ENCODE results near the gene ARFIP1.
"Not testable (repeated sequence)": the region's sequence is repeated elsewhere in the genome, so short reads cannot be mapped to it uniquely, and the experiment has no call there.

Gene ARFIP1

DNA sequence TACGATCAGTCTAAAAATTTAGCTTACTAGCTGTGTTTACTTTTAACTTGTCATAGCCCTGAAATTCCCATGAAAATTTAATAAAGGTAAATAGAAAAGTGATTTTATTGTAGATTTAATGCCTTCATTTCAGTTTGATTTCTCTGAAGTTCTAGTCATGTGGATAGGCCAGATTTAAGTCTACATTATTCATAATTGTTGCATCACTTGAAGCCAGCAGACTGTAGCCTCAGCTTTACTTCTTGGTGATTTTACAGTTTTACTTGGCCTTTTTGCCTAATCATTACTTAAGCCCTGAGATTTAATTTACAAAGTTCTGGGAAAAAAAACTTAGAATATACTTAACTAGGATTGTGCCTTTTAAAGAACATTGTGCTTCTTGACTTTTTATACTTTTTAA lies 82.9 kb downstream of the ARFIP1 start:
- Histone ChIP-seq H4K91ac (ENCODE audit: low read depth, low read length, poor library complexity) (no peak overlapping the region), H3K79me1 (ENCODE audit: low read depth, low read length) (peaks cover 1% of the 10 kb centered on the region), H3K23ac (ENCODE audit: low read depth, low read length, poor library complexity) (no peak overlapping the region), H3K36me3 (replicated peaks in 1 of 2; ENCODE audit: control insufficient read depth in 2 of 2, insufficient read depth in 2 of 2, low read length in 2 of 2) (peaks cover 0 to 17% of the 10 kb centered on the region in 2 donors), H3K27me3 (ENCODE audit: control insufficient read depth in 3 of 3, insufficient read depth in 3 of 3, low read depth in 1 of 3, low read length in 3 of 3) (no peaks in the 10 kb centered on the region), H3K27ac (replicated peaks; ENCODE audit: low read length) (no peak overlapping the region), H2BK120ac (ENCODE audit: low read depth, low read length) (no peak overlapping the region), H3K4me3 (ENCODE audit: low read length in 2 of 2) (no peak overlapping the region), H3K4me2 (ENCODE audit: insufficient read depth, low read length, poor library complexity, severe bottlenecking) (no peak overlapping the region), H3K4ac (ENCODE audit: low read length) (no peak overlapping the region), H4K8ac (ENCODE audit: low read depth, low read length) (no peak overlapping the region), H3K4me1 (ENCODE audit: control insufficient read depth in 2 of 2, insufficient read depth in 1 of 2, low read depth in 1 of 2, low read length in 2 of 2) (no peaks in the 10 kb centered on the region), H3K18ac (ENCODE audit: low read length) (no peak overlapping the region), H2AK5ac (ENCODE audit: low read depth, low read length) (no peak overlapping the region), H2AFZ (ENCODE audit: low read length) (no peak overlapping the region), H2BK15ac (ENCODE audit: low read length) (no peak overlapping the region), H3K9ac (ENCODE audit: low read depth, low read length, poor library complexity) (no peak overlapping the region), H2BK5ac (ENCODE audit: low read length) (no peak overlapping the region), H3K14ac (ENCODE audit: low read length) (no peak overlapping the region), H2BK12ac (ENCODE audit: low read length) (no peak overlapping the region), H3K9me3 (replicated peaks in 1 of 2; ENCODE audit: control insufficient read depth in 2 of 2, insufficient read depth in 1 of 2, low read depth in 1 of 2, low read length in 2 of 2) (peaks cover 0 to 5% of the 10 kb centered on the region in 2 donors)
- DNase-seq (ENCODE audit: low spot score) = no peak
- no CpG with 5 or more reads among the region's 1 CpG for WGBS, 2 donors (ENCODE audit: extremely low coverage in 2 of 2, insufficient read length in 2 of 2, insufficient replicate concordance in 1 of 2)

DNA sequence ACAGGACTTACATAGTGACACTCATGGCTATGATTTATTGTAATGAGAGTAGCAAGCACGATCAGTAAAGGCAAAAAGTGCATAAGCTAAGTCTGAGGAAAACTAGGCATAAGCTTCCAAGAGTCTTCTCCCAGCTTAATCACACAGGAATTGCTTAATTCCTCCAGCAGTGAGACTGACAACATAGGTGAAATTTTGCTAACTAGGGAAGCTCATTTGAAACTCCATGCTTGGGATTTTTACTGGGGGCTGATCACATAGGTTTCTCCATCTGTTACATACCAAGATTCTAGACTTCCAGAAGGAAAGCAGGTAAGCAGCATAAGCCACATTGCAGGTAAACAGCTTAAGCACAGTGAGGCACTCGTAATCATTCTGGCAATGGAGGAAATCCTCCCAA lies 84.6 kb downstream of the ARFIP1 start:
- Histone ChIP-seq H3K27ac (replicated peaks; ENCODE audit: low read length) (no peak overlapping the region), H3K79me1 (ENCODE audit: low read depth, low read length) (peaks cover 1% of the 10 kb centered on the region), H2BK120ac (ENCODE audit: low read depth, low read length) (no peak overlapping the region), H3K9ac (ENCODE audit: low read depth, low read length, poor library complexity) (no peak overlapping the region), H3K4me3 (ENCODE audit: low read length in 2 of 2) (no peak overlapping the region), H3K18ac (ENCODE audit: low read length) (no peak overlapping the region), H3K9me3 (replicated peaks in 1 of 2; ENCODE audit: control insufficient read depth in 2 of 2, insufficient read depth in 1 of 2, low read depth in 1 of 2, low read length in 2 of 2) (peaks cover 0 to 8% of the 10 kb centered on the region in 2 donors), H3K4ac (ENCODE audit: low read length) (no peak overlapping the region), H4K91ac (ENCODE audit: low read depth, low read length, poor library complexity) (no peak overlapping the region), H3K4me2 (ENCODE audit: insufficient read depth, low read length, poor library complexity, severe bottlenecking) (no peak overlapping the region), H3K4me1 (ENCODE audit: control insufficient read depth in 2 of 2, insufficient read depth in 1 of 2, low read depth in 1 of 2, low read length in 2 of 2) (no peaks in the 10 kb centered on the region), H2BK12ac (ENCODE audit: low read length) (no peak overlapping the region), H2BK5ac (ENCODE audit: low read length) (no peak overlapping the region), H3K36me3 (replicated peaks in 1 of 2; ENCODE audit: control insufficient read depth in 2 of 2, insufficient read depth in 2 of 2, low read length in 2 of 2) (peaks cover 0 to 17% of the 10 kb centered on the region in 2 donors), H3K27me3 (ENCODE audit: control insufficient read depth in 3 of 3, insufficient read depth in 3 of 3, low read depth in 1 of 3, low read length in 3 of 3) (no peaks in the 10 kb centered on the region), H3K23ac (ENCODE audit: low read depth, low read length, poor library complexity) (no peak overlapping the region), H4K8ac (ENCODE audit: low read depth, low read length) (no peak overlapping the region), H3K14ac (ENCODE audit: low read length) (no peak overlapping the region), H2AFZ (ENCODE audit: low read length) (no peak overlapping the region), H2AK5ac (ENCODE audit: low read depth, low read length) (no peak overlapping the region), H2BK15ac (ENCODE audit: low read length) (no peak overlapping the region)
- WGBS, 2 donors (ENCODE audit: extremely low coverage in 2 of 2, insufficient read length in 2 of 2, insufficient replicate concordance in 1 of 2) = no CpG with 5 or more reads among the region's 2 CpGs
- DNase-seq (ENCODE audit: low spot score) = no peak

DNA sequence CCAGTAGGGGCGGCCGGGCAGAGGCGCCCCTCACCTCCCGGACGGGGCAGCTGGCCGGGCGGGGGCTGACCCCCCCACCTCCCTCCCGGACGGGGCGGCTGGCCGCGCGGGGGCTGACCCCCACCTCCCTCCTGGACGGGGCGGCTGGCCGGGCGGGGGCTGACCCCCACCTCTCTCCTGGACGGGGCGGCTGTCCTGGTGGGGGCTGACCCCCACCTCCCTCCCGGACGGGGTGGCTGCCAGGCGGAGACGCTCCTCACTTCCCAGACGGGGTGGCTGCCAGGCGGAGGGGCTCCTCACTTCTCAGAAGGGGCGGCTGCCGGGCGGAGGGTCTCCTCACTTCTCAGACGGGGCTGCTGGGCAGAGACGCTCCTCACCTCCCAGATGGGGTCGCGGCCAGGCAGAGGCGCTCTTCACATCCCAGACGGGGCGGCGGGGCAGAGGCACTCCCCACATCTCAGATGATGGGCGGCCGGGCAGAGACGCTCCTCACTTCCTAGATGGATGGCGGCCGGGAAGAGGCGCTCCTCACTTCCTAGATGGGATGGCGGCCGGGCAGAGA lies 86.8 kb downstream of the ARFIP1 start:
- not testable (repeated sequence) for H4K8ac ChIP-seq (ENCODE audit: low read depth, low read length); H3K79me1 ChIP-seq (ENCODE audit: low read depth, low read length); H3K27me3 ChIP-seq (ENCODE audit: control insufficient read depth in 3 of 3, insufficient read depth in 3 of 3, low read depth in 1 of 3, low read length in 3 of 3); DNase-seq (ENCODE audit: low spot score); H3K4me3 ChIP-seq (ENCODE audit: low read length in 2 of 2); H2AFZ ChIP-seq (ENCODE audit: low read length); H2BK12ac ChIP-seq (ENCODE audit: low read length); H3K18ac ChIP-seq (ENCODE audit: low read length); H2BK5ac ChIP-seq (ENCODE audit: low read length); H3K9ac ChIP-seq (ENCODE audit: low read depth, low read length, poor library complexity); H4K91ac ChIP-seq (ENCODE audit: low read depth, low read length, poor library complexity); H3K4me1 ChIP-seq (ENCODE audit: control insufficient read depth in 2 of 2, insufficient read depth in 1 of 2, low read depth in 1 of 2, low read length in 2 of 2); H3K23ac ChIP-seq (ENCODE audit: low read depth, low read length, poor library complexity); H2BK120ac ChIP-seq (ENCODE audit: low read depth, low read length); H3K14ac ChIP-seq (ENCODE audit: low read length); H3K27ac ChIP-seq (replicated peaks; ENCODE audit: low read length); H3K4me2 ChIP-seq (ENCODE audit: insufficient read depth, low read length, poor library complexity, severe bottlenecking); H2BK15ac ChIP-seq (ENCODE audit: low read length); H3K4ac ChIP-seq (ENCODE audit: low read length); H3K9me3 ChIP-seq (replicated peaks in 1 of 2; ENCODE audit: control insufficient read depth in 2 of 2, insufficient read depth in 1 of 2, low read depth in 1 of 2, low read length in 2 of 2); H2AK5ac ChIP-seq (ENCODE audit: low read depth, low read length)
- peaks cover 0 to 20% of the 10 kb centered on the region in 2 donors for H3K36me3 ChIP-seq (replicated peaks in 1 of 2; ENCODE audit: control insufficient read depth in 2 of 2, insufficient read depth in 2 of 2, low read length in 2 of 2)
- no CpG with 5 or more reads among the region's 44 CpGs for WGBS, 2 donors (ENCODE audit: extremely low coverage in 2 of 2, insufficient read length in 2 of 2, insufficient replicate concordance in 1 of 2)

DNA sequence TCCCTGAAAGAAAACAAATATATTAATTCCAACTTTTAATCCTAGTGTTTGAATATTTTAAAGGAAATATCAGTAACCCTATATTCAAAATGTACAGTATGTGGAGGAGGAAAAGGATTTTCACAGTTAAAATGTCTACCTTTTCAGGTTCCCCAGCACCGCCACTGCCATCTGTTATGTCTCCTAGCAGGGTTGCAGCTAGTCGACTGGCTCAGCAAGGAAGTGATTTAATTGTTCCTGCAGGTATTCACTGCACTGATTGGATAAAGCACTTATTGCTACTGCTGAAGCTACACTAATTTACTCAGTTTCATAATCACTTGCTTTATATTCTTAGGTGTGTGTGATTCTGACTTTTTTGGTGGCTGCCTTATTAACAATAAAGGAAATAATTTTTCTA lies 90.9 kb downstream of the ARFIP1 start:
- no peak overlapping the region for H3K4ac ChIP-seq (ENCODE audit: low read length)
- no peak overlapping the region for H2AFZ ChIP-seq (ENCODE audit: low read length)
- no peak overlapping the region for H2BK5ac ChIP-seq (ENCODE audit: low read length)
- no peak overlapping the region for H3K18ac ChIP-seq (ENCODE audit: low read length)
- no peaks in the 10 kb centered on the region for H3K27me3 ChIP-seq (ENCODE audit: control insufficient read depth in 3 of 3, insufficient read depth in 3 of 3, low read depth in 1 of 3, low read length in 3 of 3)
- H3K4me2 ChIP-seq (ENCODE audit: insufficient read depth, low read length, poor library complexity, severe bottlenecking) = no peak overlapping the region
- H3K9me3 ChIP-seq (replicated peaks in 1 of 2; ENCODE audit: control insufficient read depth in 2 of 2, insufficient read depth in 1 of 2, low read depth in 1 of 2, low read length in 2 of 2) = peaks cover 0 to 12% of the 10 kb centered on the region in 2 donors
- no peak overlapping the region for H2BK120ac ChIP-seq (ENCODE audit: low read depth, low read length)
- H3K4me3 ChIP-seq (ENCODE audit: low read length in 2 of 2) = no peak overlapping the region
- H4K8ac ChIP-seq (ENCODE audit: low read depth, low read length) = no peak overlapping the region
- H2AK5ac ChIP-seq (ENCODE audit: low read depth, low read length) = no peak overlapping the region
- H3K27ac ChIP-seq (replicated peaks; ENCODE audit: low read length) = no peak overlapping the region
- WGBS, 2 donors (ENCODE audit: extremely low coverage in 2 of 2, insufficient read length in 2 of 2, insufficient replicate concordance in 1 of 2) = no CpG with 5 or more reads among the region's 2 CpGs
- H3K14ac ChIP-seq (ENCODE audit: low read length) = no peak overlapping the region
- H3K23ac ChIP-seq (ENCODE audit: low read depth, low read length, poor library complexity) = no peak overlapping the region
- H3K36me3 ChIP-seq (replicated peaks in 1 of 2; ENCODE audit: control insufficient read depth in 2 of 2, insufficient read depth in 2 of 2, low read length in 2 of 2) = peaks cover 0 to 31% of the 10 kb centered on the region in 2 donors
- peaks cover 1% of the 10 kb centered on the region for H3K79me1 ChIP-seq (ENCODE audit: low read depth, low read length)
- H3K4me1 ChIP-seq (ENCODE audit: control insufficient read depth in 2 of 2, insufficient read depth in 1 of 2, low read depth in 1 of 2, low read length in 2 of 2) = no peaks in the 10 kb centered on the region
- no peak overlapping the region for H3K9ac ChIP-seq (ENCODE audit: low read depth, low read length, poor library complexity)
- no peak overlapping the region for H4K91ac ChIP-seq (ENCODE audit: low read depth, low read length, poor library complexity)
- H2BK15ac ChIP-seq (ENCODE audit: low read length) = no peak overlapping the region
- H2BK12ac ChIP-seq (ENCODE audit: low read length) = no peak overlapping the region
- DNase-seq (ENCODE audit: low spot score) = no peak

Measured in neuronal stem cell (in vitro differentiated cells).